IMR-90 (cell line): ENCODE data around the gene PRAME. TPM values are rescaled to one million over a fixed set of nuclear protein-coding genes. Genes with fewer than 3 reads are reported as not detected.

Experiments
- ATAC-seq: fragments of 200-7000 bp; cut with Tn5 transposase; 2 replicates; pipeline ENCODE4 v1.9.1; 2020; ENCODE audit warnings: low read depth, mild to moderate bottlenecking, moderate library complexity
- BruUV-seq: library from RNA; stranded (reverse); fragments of 400-500 nt; replicated peaks from 2 replicates; lab custom pipeline; 2021; lab: Mats Ljungman, UMichigan
- CTCF ChIA-PET: fragments of 300-600 bp; formaldehyde crosslinking; extraction: SDS; loops from one replicate; lab custom pipeline; 2021; ENCODE audit warnings: antibody characterized with exemption; lab: Yijun Ruan, JAX
- POLR2A ChIA-PET: fragments of 300-600 bp; sonication (Branson Sonifier 250); formaldehyde crosslinking; loops from one replicate; lab custom pipeline; 2022; ENCODE audit warnings: antibody characterized with exemption; ENCODE audit not compliant: unreplicated experiment; lab: Charles Lee
- DNase-seq: peaks from one replicate; pipeline ENCODE4 v3.0.0; 2013
- H2AFZ ChIP-seq: replicated peaks from 2 replicates; pipeline ENCODE3; 2013; ENCODE audit warnings: low read length, mild to moderate bottlenecking; ENCODE audit not compliant: poor library complexity
- H2AK5ac ChIP-seq: 2 replicates; pipeline ENCODE4 v1.6.1; 2013; ENCODE audit warnings: low read depth, low read length, inconsistent platforms
- H2AK9ac ChIP-seq: replicated peaks from 2 replicates; pipeline ENCODE3; 2013; ENCODE audit warnings: mild to moderate bottlenecking, low read depth, low read length, moderate library complexity; ENCODE audit not compliant: poor library complexity
- H2BK120ac ChIP-seq: 2 replicates; pipeline ENCODE4 v1.6.1; 2013; ENCODE audit warnings: low read depth, low read length, inconsistent platforms
- H2BK15ac ChIP-seq: 3 replicates; pipeline ENCODE4 v1.6.1; 2013; ENCODE audit warnings: low read depth, low read length, inconsistent platforms
- H2BK20ac ChIP-seq: 2 replicates; pipeline ENCODE4 v1.6.1; 2013; ENCODE audit warnings: low read depth, mild to moderate bottlenecking, inconsistent platforms, low read length, moderate library complexity
- H2BK5ac ChIP-seq: 2 replicates; pipeline ENCODE4 v1.6.1; 2013; ENCODE audit warnings: mild to moderate bottlenecking, low read depth, low read length, inconsistent platforms; ENCODE audit not compliant: poor library complexity, severe bottlenecking
- H3K14ac ChIP-seq: replicated peaks from 2 replicates; pipeline ENCODE4 v1.6.1; 2013; ENCODE audit warnings: low read depth, low read length, inconsistent platforms
- H3K18ac ChIP-seq: 2 replicates; pipeline ENCODE4 v1.6.1; 2013; ENCODE audit warnings: low read depth, low read length, control low read depth
- H3K23ac ChIP-seq: 2 replicates; pipeline ENCODE4 v1.6.1; 2013; ENCODE audit warnings: low read depth, low read length, inconsistent platforms
- H3K27ac ChIP-seq: 2 replicates; pipeline ENCODE4 v1.5.1; 2013; ENCODE audit warnings: mild to moderate bottlenecking, control low read depth, low read length; ENCODE audit not compliant: insufficient read depth
- H3K27me3 ChIP-seq: 2 replicates; pipeline ENCODE4 v1.6.1; 2013; ENCODE audit warnings: low read length; ENCODE audit not compliant: control insufficient read depth, insufficient read depth
- H3K36me3 ChIP-seq: 2 replicates; pipeline ENCODE4 v1.6.1; 2013; ENCODE audit warnings: low read length, mixed read lengths; ENCODE audit not compliant: control insufficient read depth, insufficient read depth
- H3K4ac ChIP-seq: 2 replicates; pipeline ENCODE4 v1.6.1; 2013; ENCODE audit warnings: low read depth, low read length, inconsistent platforms
- H3K4me1 ChIP-seq: 2 replicates; pipeline ENCODE4 v1.6.1; 2013; ENCODE audit warnings: low read length, mixed read lengths; ENCODE audit not compliant: control insufficient read depth, insufficient read depth
- H3K4me2 ChIP-seq: 2 replicates; pipeline ENCODE4 v1.6.1; 2013; ENCODE audit warnings: low read depth, mild to moderate bottlenecking, control low read depth, low read length, moderate library complexity
- H3K4me3 ChIP-seq: 2 replicates; pipeline ENCODE4 v1.5.1; 2013; ENCODE audit warnings: low read depth, mild to moderate bottlenecking, control low read depth, low read length, moderate library complexity; ENCODE audit not compliant: insufficient read depth
- H3K56ac ChIP-seq: 2 replicates; pipeline ENCODE4 v1.6.1; 2013; ENCODE audit warnings: low read length, inconsistent platforms; ENCODE audit not compliant: insufficient read depth; ENCODE audit errors: extremely low read depth
- H3K79me1 ChIP-seq, 2 experiments: 2 replicates each; pipeline ENCODE4 v1.6.1; 2013; ENCODE audit warnings: low read length in 2 of 2, inconsistent platforms in 1 of 2, low read depth in 1 of 2
- H3K9ac ChIP-seq: 2 replicates; pipeline ENCODE4 v1.6.1; 2013; ENCODE audit warnings: low read depth, low read length, control low read depth
- H3K9me1 ChIP-seq: 2 replicates; pipeline ENCODE4 v1.6.1; 2013; ENCODE audit warnings: low read length, inconsistent platforms; ENCODE audit not compliant: insufficient read depth
- H3K9me3 ChIP-seq: 2 replicates; pipeline ENCODE4 v1.6.1; 2013; ENCODE audit warnings: low read length; ENCODE audit not compliant: control insufficient read depth, insufficient read depth
- H4K20me1 ChIP-seq: 2 replicates; pipeline ENCODE4 v1.6.1; 2013; ENCODE audit warnings: low read length, inconsistent platforms; ENCODE audit not compliant: insufficient read depth
- H4K5ac ChIP-seq: 2 replicates; pipeline ENCODE4 v1.6.1; 2013; ENCODE audit warnings: mild to moderate bottlenecking, low read depth, low read length, control low read depth
- H4K8ac ChIP-seq, 2 experiments: 2 replicates each; pipeline ENCODE4 v1.6.1; 2013; ENCODE audit warnings: low read depth in 2 of 2, low read length in 2 of 2, control low read depth in 1 of 2, inconsistent platforms in 1 of 2
- H4K91ac ChIP-seq: 2 replicates; pipeline ENCODE4 v1.6.1; 2013; ENCODE audit warnings: low read depth, low read length, inconsistent platforms; ENCODE audit not compliant: insufficient read depth
- BHLHE40 ChIP-seq: fragments of 150-350 bp; IDR thresholded peaks from 2 replicates; pipeline ENCODE4 v1.6.1; 2016; ENCODE audit warnings: mild to moderate bottlenecking, low read depth, low read length
- CEBPB ChIP-seq: IDR thresholded peaks from 2 replicates; pipeline ENCODE4 v1.6.1; 2012; ENCODE audit warnings: low read depth, low read length, improper control_type of control experiment
- CHD1 ChIP-seq: IDR thresholded peaks from 2 replicates; pipeline ENCODE4 v1.6.1; 2012; ENCODE audit warnings: low read depth, low read length, improper control_type of control experiment
- FOS ChIP-seq: fragments of 150-350 bp; IDR thresholded peaks from 2 replicates; pipeline ENCODE4 v1.6.1; 2016; ENCODE audit warnings: low read depth, low read length
- MAFK ChIP-seq: IDR thresholded peaks from 2 replicates; pipeline ENCODE4 v1.6.1; 2012; ENCODE audit warnings: low read depth, low read length, improper control_type of control experiment
- MAZ ChIP-seq: IDR thresholded peaks from 2 replicates; pipeline ENCODE4 v1.6.1; 2012; ENCODE audit warnings: low read depth, mild to moderate bottlenecking, low read length, improper control_type of control experiment, moderate library complexity, borderline replicate concordance
- MXI1 ChIP-seq: IDR thresholded peaks from 2 replicates; pipeline ENCODE4 v1.6.1; 2012; ENCODE audit warnings: low read depth, mild to moderate bottlenecking, low read length, moderate library complexity, borderline replicate concordance
- NFE2L2 ChIP-seq: fragments of 150-350 bp; IDR thresholded peaks from 2 replicates; pipeline ENCODE4 v1.6.1; 2016; ENCODE audit warnings: low read depth, mild to moderate bottlenecking, low read length
- POLR2A ChIP-seq: IDR thresholded peaks from 2 replicates; pipeline ENCODE4 v1.6.1; 2012; ENCODE audit warnings: mild to moderate bottlenecking, low read depth, low read length
- RAD21 ChIP-seq: IDR thresholded peaks from 2 replicates; pipeline ENCODE4 v1.6.1; 2012; ENCODE audit warnings: low read length, improper control_type of control experiment
- RCOR1 ChIP-seq: IDR thresholded peaks from 2 replicates; pipeline ENCODE4 v1.6.1; 2012; ENCODE audit warnings: mild to moderate bottlenecking, low read length, improper control_type of control experiment; ENCODE audit not compliant: insufficient replicate concordance
- RFX5 ChIP-seq: IDR thresholded peaks from 2 replicates; pipeline ENCODE4 v1.8.0; 2012; ENCODE audit warnings: low read depth, mild to moderate bottlenecking, low read length, moderate library complexity
- SMC3 ChIP-seq: fragments of 150-350 bp; IDR thresholded peaks from 2 replicates; pipeline ENCODE4 v1.6.1; 2016; ENCODE audit warnings: low read depth, mild to moderate bottlenecking, antibody characterized with exemption, low read length, moderate library complexity
- WGBS, 2 experiments: methylation state at CpG; one replicate each; pipeline versions ENCODE4 v1.1.5 to v1.1.7; 2013; ENCODE audit warnings: missing lambda C conversion rate in 2 of 2; ENCODE audit not compliant: insufficient read length in 1 of 2; ENCODE audit errors: extremely low coverage in 2 of 2; 5-methylcytosine and 5-hydroxymethylcytosine counted together
- dilution Hi-C: fragments of 300-500 bp; cut with HindIII; formaldehyde crosslinking; loops from one replicate; pipeline ENCODE4 v1.14.3; 2018; ENCODE audit warnings: low sequenced_read_pairs; ENCODE audit not compliant: unreplicated experiment
- in situ Hi-C: fragments of 300-500 bp; cut with MboI; formaldehyde crosslinking; loops from 3 replicates; pipeline ENCODE4 v1.14.3; 2019; ENCODE audit warnings: low sequenced_read_pairs, inconsistent platforms, mixed read lengths
- intact Hi-C: fragments of 100-400 bp; cut with micrococcal nuclease; formaldehyde crosslinking; loops from 2 replicates; pipeline ENCODE4 v1.10.0; 2022
- polyA plus RNA-seq, 3 experiments: library from polyadenylated mRNA; depleted of rRNA; stranded (reverse); fragments of >200 nt; gene quantifications; 2 replicates each; pipeline ENCODE4 v1.2.3, GENCODE V29; 2012; ENCODE audit warnings: low replicate concordance in 1 of 3
- total RNA-seq: library from RNA; depleted of rRNA; stranded (reverse); fragments of >200 nt; gene quantifications from 2 replicates; pipeline ENCODE4 v1.2.3, GENCODE V29; 2012
- TF ChIP-seq, protein P1 (sequence below): fragments of 150-350 bp; IDR thresholded peaks from 2 replicates; pipeline ENCODE4 v1.6.1; 2017; ENCODE audit warnings: mild to moderate bottlenecking, antibody characterized with exemption, low read length, low read depth
- TF ChIP-seq, protein P2 (sequence below): fragments of 150-350 bp; IDR thresholded peaks from 2 replicates; pipeline ENCODE4 v1.6.1; 2016; ENCODE audit warnings: low read depth, mild to moderate bottlenecking, low read length, moderate library complexity, borderline replicate concordance
- TF ChIP-seq, protein P3 (sequence below): conservative IDR thresholded peaks from 2 replicates; pipeline ENCODE4 v1.5.1; 2012; ENCODE audit warnings: mild to moderate bottlenecking, low read depth, low read length, improper control_type of control experiment

Gene PRAME
- total and polyA plus RNA-seq, 2 of the 4 experiments (the other 2 are of a cell fraction) = not detected

GRCh38 chr22:22531770-22532546 lies 27.1 kb downstream of the PRAME start:
- Histone ChIP-seq H3K9me1 (no peaks in the 10 kb centered on the region), H3K27me3 (no peaks in the 10 kb centered on the region), H3K36me3 (no peaks in the 10 kb centered on the region), H3K9me3 (no peaks in the 10 kb centered on the region), H2BK15ac (no peak overlapping the region), H3K4ac (no peak overlapping the region), H2AFZ (no peak overlapping the region), H3K4me3 (no peak overlapping the region), H3K9ac (no peak overlapping the region), H2AK5ac (no peak overlapping the region), H2AK9ac (no peak overlapping the region), H2BK5ac (no peak overlapping the region), H4K91ac (no peak overlapping the region), H4K20me1 (no peaks in the 10 kb centered on the region), H3K27ac (no peak overlapping the region), H3K18ac (no peak overlapping the region), H3K79me1 (no peaks in the 10 kb centered on the region), H2BK20ac (no peak overlapping the region), H3K14ac (no peak overlapping the region), H4K8ac (no peak overlapping the region), H3K23ac (no peak overlapping the region), H2BK120ac (no peak overlapping the region), H4K5ac (no peak overlapping the region), H3K4me1 (no peaks in the 10 kb centered on the region), H3K4me2 (no peak overlapping the region), H3K56ac (no peak overlapping the region)
- dilution Hi-C loops = no loop called here
- CTCF ChIA-PET = no interaction called here
- ATAC-seq (no peak), DNase-seq (no peak)
- intact Hi-C loops = no loop called here
- no TSS peak for BruUV-seq
- TF ChIP-seq, protein P1, sequence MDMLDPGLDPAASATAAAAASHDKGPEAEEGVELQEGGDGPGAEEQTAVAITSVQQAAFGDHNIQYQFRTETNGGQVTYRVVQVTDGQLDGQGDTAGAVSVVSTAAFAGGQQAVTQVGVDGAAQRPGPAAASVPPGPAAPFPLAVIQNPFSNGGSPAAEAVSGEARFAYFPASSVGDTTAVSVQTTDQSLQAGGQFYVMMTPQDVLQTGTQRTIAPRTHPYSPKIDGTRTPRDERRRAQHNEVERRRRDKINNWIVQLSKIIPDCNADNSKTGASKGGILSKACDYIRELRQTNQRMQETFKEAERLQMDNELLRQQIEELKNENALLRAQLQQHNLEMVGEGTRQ = no peak
- TF ChIP-seq MAFK (no peak), RFX5 (no peak), CHD1 (no peak), BHLHE40 (no peak), SMC3 (no peak), MAZ (no peak), MXI1 (no peak), RCOR1 (no peak), POLR2A (no peak), NFE2L2 (no peak), FOS (no peak), RAD21 (no peak), CEBPB (no peak)
- TF ChIP-seq, protein P2, sequence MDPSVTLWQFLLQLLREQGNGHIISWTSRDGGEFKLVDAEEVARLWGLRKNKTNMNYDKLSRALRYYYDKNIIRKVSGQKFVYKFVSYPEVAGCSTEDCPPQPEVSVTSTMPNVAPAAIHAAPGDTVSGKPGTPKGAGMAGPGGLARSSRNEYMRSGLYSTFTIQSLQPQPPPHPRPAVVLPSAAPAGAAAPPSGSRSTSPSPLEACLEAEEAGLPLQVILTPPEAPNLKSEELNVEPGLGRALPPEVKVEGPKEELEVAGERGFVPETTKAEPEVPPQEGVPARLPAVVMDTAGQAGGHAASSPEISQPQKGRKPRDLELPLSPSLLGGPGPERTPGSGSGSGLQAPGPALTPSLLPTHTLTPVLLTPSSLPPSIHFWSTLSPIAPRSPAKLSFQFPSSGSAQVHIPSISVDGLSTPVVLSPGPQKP = no peak
- TF ChIP-seq, protein P3, sequence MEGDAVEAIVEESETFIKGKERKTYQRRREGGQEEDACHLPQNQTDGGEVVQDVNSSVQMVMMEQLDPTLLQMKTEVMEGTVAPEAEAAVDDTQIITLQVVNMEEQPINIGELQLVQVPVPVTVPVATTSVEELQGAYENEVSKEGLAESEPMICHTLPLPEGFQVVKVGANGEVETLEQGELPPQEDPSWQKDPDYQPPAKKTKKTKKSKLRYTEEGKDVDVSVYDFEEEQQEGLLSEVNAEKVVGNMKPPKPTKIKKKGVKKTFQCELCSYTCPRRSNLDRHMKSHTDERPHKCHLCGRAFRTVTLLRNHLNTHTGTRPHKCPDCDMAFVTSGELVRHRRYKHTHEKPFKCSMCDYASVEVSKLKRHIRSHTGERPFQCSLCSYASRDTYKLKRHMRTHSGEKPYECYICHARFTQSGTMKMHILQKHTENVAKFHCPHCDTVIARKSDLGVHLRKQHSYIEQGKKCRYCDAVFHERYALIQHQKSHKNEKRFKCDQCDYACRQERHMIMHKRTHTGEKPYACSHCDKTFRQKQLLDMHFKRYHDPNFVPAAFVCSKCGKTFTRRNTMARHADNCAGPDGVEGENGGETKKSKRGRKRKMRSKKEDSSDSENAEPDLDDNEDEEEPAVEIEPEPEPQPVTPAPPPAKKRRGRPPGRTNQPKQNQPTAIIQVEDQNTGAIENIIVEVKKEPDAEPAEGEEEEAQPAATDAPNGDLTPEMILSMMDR = no peak
- POLR2A ChIA-PET = no interaction called here
- in situ Hi-C loops = no loop called here
- WGBS, 2 experiments = no CpG with 5 or more reads among the region's 7 CpGs
